Ramos (cell line): Measurements from ENCODE around the gene TM9SF1.

ENCODE experiments used
- in situ Hi-C: fragments of 300-500 bp; cut with MboI; formaldehyde crosslinking; loops from one replicate; pipeline ENCODE4 v1.14.3; 2022; ENCODE audit warnings: low sequenced_read_pairs; ENCODE audit not compliant: unreplicated experiment

The TM9SF1 gene

GRCh38 chr14:24195186-24196070, at the start of gene TM9SF1:
TSS of gene TM9SF1 (minus strand) at chr14:24195441. CDS start at chr14:24195019, 422 bp downstream.
- in situ Hi-C loops: no loop called here

- in situ Hi-C loops: loop anchor here (5.0 to 10.0 kb wide), 2 partner anchors 54 to 191 kb away; partner anchors contain the start of genes DHRS1 and NOP9
Measured at GRCh38 chr14:24243336-24243836, 48.1 kb upstream of the TM9SF1 start.

- in situ Hi-C loops: loop anchor here (5.0 to 10.0 kb wide), 2 partner anchors 55 to 193 kb away; partner anchors contain the start of genes DHRS1 and NOP9
Measured at GRCh38 chr14:24241829-24242443, 46.7 kb upstream of the TM9SF1 start.

GRCh38 chr14:24240110-24240918, 45.1 kb upstream of the TM9SF1 start:
- in situ Hi-C loops: loop anchor here (5.0 to 10.0 kb wide), 2 partner anchors 57 to 194 kb away; partner anchors contain the start of genes DHRS1 and NOP9

GRCh38 chr14:24238527-24239037, 43.3 kb upstream of the TM9SF1 start:
- in situ Hi-C loops: no loop called here

- in situ Hi-C loops: no loop called here
Measured at GRCh38 chr14:24238123-24238522, 42.9 kb upstream of the TM9SF1 start.

GRCh38 chr14:24237463-24237955, 42.3 kb upstream of the TM9SF1 start:
- in situ Hi-C loops: no loop called here

GRCh38 chr14:24236689-24237462, 41.6 kb upstream of the TM9SF1 start:
- in situ Hi-C loops: no loop called here

GRCh38 chr14:24235804-24236688, 40.8 kb upstream of the TM9SF1 start:
- in situ Hi-C loops: no loop called here

- in situ Hi-C loops: no loop called here
Measured at GRCh38 chr14:24234095-24235005, 39.1 kb upstream of the TM9SF1 start.

GRCh38 chr14:24233538-24233866, 38.3 kb upstream of the TM9SF1 start:
- in situ Hi-C loops: no loop called here

GRCh38 chr14:24232645-24233537, 37.6 kb upstream of the TM9SF1 start, which contains the start of gene GMPR2:
TSS of gene GMPR2 (plus strand) at chr14:24232929. CDS start at chr14:24233254, 325 bp downstream.
- in situ Hi-C loops: no loop called here

- in situ Hi-C loops: no loop called here
Measured at GRCh38 chr14:24232121-24232644, 36.9 kb upstream of the TM9SF1 start, which contains the start of gene NEDD8. TSS of gene NEDD8 (minus strand) at chr14:24232367. CDS start at chr14:24232267, 100 bp downstream.

GRCh38 chr14:24231263-24232120, 36.3 kb upstream of the TM9SF1 start:
- in situ Hi-C loops: no loop called here

GRCh38 chr14:24228902-24229301, 33.7 kb upstream of the TM9SF1 start:
- in situ Hi-C loops: no loop called here
